Prostate gland (tissue), 2 donors: ENCODE data around the gene ZNF831.

Experiments used
- POLR2A ChIP-seq: fragments of 450-650 bp; IDR thresholded peaks from one replicate; pipeline ENCODE4 v1.6.1; 2016; ENCODE audit warnings: antibody characterized with exemption, mild to moderate bottlenecking
- TF ChIP-seq, protein P1 (sequence below), 4 experiments: fragments of 200-600 bp in 2 of 4; fragments of 450-650 bp in 2 of 4; sonication (generic) in 2 of 4; IDR thresholded peaks; 1 replicate in 3 of 4; 2 replicates in 1 of 4; pipeline ENCODE4 v1.5.1; 2016 to 2019; ENCODE audit warnings: antibody characterized with exemption in 4 of 4, mild to moderate bottlenecking in 2 of 4, moderate library complexity in 2 of 4

DNA sequence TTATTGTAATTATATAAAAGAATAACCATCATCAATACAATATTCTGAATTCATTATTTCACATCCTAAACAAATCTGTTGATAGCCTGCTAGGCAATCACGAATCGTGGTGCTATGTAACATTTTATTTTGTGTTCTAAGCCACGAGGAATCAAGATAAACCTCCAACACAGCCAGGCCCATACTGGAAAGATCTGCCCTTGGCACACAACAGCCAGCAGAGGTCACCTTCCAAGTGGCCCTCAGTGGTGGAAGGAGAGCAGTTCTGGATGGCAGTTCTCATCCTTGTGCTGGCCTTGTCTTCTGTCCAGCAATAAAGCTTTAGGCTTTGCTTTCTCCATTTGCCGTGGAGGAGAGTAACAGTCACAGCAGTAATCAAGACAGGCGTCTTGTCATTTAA, 13.2 kb downstream of the ZNF831 start:
- TF ChIP-seq, protein P1, sequence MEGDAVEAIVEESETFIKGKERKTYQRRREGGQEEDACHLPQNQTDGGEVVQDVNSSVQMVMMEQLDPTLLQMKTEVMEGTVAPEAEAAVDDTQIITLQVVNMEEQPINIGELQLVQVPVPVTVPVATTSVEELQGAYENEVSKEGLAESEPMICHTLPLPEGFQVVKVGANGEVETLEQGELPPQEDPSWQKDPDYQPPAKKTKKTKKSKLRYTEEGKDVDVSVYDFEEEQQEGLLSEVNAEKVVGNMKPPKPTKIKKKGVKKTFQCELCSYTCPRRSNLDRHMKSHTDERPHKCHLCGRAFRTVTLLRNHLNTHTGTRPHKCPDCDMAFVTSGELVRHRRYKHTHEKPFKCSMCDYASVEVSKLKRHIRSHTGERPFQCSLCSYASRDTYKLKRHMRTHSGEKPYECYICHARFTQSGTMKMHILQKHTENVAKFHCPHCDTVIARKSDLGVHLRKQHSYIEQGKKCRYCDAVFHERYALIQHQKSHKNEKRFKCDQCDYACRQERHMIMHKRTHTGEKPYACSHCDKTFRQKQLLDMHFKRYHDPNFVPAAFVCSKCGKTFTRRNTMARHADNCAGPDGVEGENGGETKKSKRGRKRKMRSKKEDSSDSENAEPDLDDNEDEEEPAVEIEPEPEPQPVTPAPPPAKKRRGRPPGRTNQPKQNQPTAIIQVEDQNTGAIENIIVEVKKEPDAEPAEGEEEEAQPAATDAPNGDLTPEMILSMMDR (IDR thresholded peaks at IDR 0.05), result no peak
- no peak for TF ChIP-seq POLR2A
